DMS79 treated with DMSO at 0.1 percent for 48 hours (cell line): Measurements from ENCODE around the gene CPHXL2.

Source experiments
- DNase-seq: peaks from one replicate; lab custom pipeline; 2025; lab: John Stamatoyannopoulos, UW

CPHXL2 gene

DNA sequence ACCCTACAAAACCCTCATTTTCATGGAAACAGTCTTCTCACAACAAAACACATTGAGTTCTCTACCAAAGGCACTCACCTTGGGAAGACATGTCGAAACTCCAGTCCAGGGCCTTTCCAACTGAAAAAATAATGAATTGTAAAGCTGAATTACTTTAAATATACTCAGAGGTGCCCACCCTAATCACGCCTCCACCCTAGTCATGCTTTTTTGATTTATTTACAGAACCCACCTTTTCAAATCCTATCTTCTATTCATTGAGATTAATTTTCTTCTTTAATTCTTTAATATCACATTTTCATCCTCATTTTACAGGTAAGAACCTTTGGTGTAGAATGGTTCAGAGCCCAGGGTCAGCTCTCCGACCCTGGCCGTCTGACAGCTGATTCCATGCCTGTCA lies at the start of gene CPHXL2:
Gene CPHXL2, minus strand, starts transcription at position 101 of the 400 bp plus-strand sequence. Its CDS starts 10 bp downstream, at position 91.
- DNase-seq: no peak

DNA sequence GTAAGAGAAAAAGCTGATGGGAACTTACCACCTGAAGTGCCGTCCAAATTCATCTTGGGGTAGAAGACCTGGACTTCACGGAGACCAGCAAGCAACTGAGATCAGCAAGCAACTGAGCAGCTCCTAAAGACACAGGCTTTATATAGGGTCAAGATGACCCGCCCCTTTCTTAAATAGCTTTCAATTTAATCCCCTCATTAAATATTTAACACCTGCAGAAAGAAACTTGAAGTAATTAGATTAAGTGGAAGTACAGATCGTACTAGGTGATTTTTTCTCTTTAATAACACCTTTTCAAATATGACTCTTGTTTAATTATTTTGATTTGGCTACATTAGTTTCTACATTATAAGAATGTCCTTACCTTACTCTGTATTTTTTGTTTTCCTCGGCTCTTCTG lies 49.6 kb upstream of the CPHXL2 start, which contains the start of gene CPHXL:
Gene CPHXL, minus strand, starts transcription at position 101 of the 400 bp plus-strand sequence. Its CDS starts 48 bp downstream, at position 53.
- no peak for DNase-seq

DNA sequence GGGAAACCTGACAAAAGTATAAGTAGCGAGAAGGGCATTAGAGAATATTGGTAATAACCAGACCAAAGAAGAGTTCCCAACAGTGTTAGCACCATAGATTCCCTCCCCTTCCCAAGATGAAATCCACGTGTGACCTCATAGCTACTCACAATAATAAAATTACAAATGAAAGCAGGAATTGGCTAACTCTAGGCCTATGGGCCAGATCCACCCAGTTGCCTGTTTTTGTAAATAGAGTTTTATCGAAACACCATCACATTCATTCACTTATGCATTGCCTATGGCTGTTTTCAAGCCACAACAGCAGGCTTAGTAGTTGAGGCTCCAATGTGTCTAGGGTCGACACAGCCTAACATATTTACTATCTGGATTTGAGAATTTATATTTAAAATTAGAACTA lies 41.6 kb upstream of the CPHXL2 start:
- no peak for DNase-seq

DNA sequence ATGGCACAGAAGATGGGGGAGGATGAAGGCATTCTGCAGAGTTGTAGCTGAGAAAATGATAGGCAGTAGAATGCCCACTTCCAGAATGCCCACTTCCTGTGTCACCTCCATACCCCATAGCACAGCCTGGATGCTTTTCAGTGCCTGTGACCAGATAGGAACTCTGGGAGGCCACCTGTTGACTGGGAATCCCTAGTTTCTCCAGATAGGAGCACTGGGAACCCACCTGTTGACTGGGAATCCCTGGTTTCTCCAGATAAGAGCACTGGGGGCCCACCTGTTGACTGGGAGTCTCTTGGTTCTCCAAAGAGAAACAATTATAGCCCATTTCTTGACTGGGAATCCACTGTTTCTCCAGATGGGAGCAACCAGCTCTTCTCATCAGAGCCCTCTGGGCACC lies 37.9 kb upstream of the CPHXL2 start:
- no peak for DNase-seq

DNA sequence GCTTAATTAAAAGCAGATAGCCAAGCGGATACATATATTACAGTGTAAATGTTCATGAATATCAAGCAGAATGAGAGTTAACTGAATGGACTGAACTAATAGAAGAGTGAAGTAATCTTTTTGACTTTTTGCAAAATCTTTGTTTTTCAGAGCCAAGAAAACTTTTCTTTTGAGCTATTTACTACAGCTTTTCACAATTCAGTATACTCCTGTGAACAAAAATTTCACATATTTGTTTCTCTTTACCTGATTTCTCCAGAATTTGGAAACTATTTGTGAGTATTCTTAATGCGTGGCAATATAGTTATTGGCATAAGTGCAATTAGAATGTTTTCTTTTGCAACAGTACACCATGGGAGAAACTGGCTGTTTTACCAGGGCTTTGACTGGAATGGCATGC lies 33.5 kb upstream of the CPHXL2 start:
- no peak for DNase-seq

DNA sequence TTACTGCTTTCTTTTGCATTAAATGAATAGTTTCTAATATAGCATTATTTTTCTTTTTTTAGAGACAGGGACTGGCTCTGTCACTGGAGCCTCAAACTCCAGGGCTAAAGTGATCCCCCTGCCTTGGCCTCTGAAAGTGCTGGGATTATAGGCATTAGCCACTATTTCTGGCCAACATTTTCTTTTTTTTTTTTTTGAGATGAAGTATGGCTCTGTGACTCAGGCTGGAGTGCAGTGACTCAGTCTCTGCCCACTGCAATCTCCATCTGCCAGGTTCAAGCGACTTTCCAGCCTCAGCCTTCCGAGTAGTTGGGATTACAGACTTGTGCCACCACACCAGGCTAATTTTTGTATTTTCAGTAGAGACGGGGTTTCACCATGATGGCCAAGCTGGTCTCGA lies 26.5 kb upstream of the CPHXL2 start:
- no peak for DNase-seq

DNA sequence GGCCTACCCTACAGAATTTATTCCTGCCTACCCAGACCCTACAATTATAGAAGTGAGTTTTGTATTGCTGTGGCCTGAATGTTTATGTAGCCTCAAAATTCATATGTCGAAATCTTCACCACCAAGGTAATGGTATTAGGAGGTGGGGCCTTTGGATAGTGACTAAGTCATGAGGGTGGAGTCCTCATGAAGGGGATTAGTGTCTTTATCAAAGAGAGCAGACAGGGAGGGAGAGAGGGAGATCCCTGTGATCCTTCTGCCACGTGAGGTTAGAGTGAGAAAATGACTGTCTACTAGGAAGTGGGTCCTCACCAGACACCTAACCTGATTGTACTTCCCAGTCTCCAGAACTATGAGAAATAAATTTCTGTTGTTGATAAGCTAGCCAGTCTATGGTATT lies 25.4 kb upstream of the CPHXL2 start:
- no peak for DNase-seq

DNA sequence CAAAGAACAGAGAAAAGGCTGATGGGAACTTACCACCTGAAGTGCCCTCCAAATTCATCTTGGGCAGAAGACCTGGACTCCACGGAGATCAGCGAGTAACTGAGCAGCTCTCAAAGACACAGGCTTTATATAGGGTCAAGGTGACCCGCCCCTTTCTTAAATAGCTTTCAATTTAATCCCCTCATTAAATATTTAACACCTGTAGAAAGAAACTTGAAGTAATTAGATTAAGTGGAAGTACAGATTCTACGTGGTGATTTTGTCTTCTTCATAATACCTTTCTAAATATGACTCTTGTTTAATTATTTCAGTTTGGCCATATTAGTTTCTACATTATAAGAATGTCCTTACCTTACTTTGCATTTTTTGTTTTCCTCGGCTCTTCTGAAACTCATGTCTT lies 24.6 kb upstream of the CPHXL2 start, which contains the start of gene DUXB:
Gene DUXB, minus strand, starts transcription at position 101 of the 400 bp plus-strand sequence. Its CDS starts 43 bp downstream, at position 58.
- no peak for DNase-seq

DNA sequence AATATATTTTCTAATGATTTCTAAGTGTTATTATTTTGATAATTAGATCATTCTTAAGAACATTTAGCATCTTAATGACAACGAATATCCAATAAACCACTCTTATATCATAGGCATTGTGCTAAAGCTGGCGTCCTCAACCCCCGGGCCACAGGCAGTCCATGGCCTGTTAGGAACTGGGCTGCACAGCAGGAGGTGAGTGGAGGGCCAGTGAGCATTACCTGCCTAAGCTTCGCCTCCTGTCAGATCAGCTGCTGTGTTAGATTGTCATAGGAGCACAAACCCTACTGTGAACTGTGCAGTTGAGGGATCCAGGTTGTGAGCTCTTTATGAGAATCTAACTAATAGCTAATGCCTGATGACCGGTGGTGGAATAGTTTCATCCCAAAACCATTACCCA lies 20.8 kb upstream of the CPHXL2 start:
- DNase-seq: no peak

DNA sequence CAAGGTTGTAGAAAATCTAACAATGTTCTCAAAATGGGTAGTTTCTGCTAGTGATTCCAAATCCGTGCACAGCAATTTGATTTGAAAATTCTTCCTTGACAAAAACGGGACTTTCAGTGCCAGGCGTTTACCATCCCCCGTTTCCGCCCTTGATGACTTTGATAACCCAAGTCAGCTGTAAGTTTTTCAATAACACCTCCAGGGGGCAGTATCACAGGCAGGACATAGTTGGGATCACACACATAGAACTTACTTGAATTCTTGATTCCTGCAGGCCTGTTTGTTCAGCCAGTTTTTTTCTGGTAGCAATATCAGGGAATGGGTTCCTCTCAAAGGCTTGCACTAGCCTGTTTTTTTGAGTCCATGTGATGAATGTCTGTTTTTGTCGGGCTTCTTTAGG lies 18.9 kb upstream of the CPHXL2 start:
- DNase-seq: no peak

DNA sequence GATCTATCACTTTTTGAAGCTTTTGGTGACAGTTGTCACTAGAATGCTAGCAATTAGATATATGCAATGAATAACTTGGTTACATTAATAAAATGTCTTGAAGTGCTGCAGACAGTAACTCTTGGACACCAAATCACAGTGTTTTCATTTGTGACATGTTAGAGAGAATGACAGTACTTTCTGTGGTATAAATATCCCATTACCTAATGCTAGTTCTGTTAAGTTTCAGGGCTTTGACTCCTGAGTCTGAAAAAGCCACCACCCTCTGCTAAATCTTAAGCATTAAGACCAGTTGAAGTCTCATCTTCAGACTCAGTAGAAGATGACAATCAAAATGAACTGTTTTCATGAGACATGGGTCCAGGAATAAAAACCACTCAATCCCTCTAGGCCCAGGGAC lies 10.6 kb upstream of the CPHXL2 start:
- no peak for DNase-seq

DNA sequence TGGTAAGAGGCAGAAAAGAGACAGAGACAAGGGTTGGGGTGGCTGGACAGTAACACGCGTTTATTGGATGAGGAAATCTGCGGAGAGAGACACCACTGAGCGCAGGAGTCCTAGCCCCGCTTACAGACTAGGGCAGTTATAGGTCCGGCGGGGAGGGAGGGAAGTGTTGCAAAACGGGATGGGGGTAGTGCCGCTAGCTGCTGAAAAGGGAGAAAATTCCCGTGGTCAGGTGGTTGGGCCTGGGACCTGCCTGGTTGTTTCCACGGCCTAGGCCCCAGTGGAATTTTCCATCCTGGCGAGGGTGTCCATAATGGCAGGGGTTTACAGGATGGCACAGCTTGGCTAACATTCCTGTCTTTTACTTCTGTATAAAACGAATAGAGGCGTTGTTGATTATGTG lies 5.5 kb upstream of the CPHXL2 start:
- DNase-seq: no peak

DNA sequence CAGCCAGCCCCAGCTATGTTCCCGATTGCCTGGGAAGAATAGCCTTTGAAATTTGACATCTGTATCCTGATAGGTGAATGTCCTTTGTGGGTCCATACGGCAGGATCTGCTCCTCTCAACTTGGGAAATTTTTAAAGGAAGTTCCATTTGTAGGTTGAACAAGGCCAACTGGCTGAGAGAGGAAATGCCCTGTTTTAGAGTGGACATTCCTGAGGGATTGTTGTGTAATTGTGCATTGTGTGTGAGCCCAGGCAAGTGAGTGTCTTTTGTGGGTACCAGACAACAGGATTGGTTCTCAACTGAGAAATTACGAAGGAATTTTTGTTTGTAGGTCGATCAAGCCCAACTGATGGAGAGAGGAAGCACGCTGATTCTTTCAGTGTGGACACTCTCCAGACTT lies 2.6 kb upstream of the CPHXL2 start:
- DNase-seq: no peak

DNA sequence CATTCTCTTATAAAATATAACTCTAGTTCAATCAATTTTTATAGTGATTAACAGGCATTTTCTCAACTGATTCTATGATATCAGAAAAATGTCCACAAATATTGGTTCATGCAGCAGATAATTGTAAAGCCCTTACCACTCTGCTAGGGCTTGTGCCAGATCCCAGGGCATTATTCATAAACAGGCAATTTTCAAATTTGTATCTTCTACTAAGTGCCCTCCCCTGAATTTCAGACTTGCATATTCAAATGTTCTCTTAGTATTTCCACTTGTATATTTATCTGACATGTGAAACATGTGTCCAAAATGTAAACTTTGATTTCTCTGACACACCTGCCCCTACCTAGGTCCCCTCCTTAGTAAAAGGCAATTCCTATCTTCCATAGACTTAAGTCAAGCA lies 9.3 kb downstream of the CPHXL2 start:
- DNase-seq: no peak

DNA sequence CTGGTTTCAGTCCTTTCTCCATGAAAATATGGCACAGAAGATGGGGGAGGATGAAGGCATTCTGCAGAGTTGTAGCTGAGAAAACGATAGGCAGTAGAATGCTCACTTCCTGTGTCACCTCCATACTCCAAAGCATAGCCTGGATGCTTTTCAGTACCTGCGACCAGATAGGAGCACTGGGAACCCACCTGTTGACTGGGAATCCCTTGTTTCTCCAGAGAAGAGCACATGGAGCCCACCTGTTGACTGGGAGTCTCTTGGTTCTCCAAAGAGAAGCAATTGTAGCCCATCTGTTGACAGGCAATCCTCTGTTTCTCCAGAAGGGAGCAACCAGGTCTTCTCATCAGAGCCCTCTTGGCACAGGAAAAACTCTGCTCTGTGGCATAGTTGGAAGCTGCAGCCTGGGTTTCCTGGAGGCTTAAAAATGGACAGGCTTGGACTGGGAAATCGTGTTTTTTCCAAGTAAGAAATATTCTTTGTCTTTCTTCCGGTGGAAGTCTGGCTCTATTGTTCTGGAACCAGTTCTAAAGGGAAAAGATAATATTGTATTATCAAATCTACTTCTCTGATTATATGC lies 16.0 kb downstream of the CPHXL2 start:
- no peak for DNase-seq

DNA sequence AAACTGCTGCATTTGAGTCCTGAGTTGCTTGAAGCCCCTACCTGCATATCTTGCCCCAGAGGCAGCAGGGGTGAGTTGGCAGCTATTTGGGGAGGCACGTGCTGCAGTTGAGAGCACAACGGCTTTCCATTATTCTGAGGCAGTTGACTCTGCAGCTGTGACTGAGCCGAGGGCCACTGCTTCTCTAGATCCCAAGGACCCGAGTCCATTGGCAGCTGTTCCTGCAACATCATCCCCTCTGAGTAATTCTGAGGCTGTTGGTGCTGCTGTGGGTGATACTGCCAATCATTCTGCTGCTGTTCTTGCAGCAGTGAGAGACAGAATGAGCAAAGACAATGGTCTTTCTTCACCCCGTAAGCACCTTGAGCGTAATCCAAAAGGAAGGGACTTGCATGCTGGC lies 16.5 kb downstream of the CPHXL2 start:
- DNase-seq: no peak

DNA sequence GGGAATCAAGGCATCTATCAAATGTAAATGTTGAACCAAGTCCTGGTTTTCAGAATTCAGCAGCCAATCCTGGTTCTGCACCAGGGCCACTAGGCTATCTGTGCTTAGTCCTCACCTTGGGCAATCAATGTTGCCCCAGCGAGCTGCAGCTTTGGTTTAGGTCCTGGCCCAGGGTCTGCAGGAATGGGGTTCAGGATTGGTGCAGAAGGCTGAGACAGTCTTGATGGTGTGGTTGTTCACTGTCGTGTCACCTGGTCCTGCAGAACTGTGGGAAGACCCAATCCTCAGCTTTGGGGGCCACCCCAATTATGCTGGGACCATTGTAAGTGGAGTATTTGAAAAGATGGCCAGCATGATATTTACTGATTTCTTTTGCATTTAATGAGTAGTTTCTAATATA lies 18.6 kb downstream of the CPHXL2 start:
- DNase-seq: no peak

DNA sequence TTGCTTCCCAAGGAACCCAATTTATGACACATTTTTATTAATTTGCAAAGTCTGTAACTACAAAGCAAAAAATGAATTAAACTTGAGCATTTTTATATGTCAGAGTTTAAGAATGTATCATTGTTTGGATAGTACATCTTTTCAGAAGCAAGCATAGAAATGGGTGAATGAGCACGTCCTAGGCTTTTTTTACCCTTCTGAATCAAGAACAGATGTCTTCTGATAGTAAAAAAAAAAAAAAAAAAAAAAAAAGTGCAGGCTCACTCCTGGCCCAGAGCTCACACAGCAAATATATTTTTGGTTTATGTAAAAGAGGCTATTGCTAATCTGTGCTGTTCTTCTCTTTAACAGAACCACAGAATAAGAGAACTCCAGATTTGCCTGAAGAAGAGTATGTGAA lies 22.9 kb downstream of the CPHXL2 start:
- DNase-seq: no peak

DNA sequence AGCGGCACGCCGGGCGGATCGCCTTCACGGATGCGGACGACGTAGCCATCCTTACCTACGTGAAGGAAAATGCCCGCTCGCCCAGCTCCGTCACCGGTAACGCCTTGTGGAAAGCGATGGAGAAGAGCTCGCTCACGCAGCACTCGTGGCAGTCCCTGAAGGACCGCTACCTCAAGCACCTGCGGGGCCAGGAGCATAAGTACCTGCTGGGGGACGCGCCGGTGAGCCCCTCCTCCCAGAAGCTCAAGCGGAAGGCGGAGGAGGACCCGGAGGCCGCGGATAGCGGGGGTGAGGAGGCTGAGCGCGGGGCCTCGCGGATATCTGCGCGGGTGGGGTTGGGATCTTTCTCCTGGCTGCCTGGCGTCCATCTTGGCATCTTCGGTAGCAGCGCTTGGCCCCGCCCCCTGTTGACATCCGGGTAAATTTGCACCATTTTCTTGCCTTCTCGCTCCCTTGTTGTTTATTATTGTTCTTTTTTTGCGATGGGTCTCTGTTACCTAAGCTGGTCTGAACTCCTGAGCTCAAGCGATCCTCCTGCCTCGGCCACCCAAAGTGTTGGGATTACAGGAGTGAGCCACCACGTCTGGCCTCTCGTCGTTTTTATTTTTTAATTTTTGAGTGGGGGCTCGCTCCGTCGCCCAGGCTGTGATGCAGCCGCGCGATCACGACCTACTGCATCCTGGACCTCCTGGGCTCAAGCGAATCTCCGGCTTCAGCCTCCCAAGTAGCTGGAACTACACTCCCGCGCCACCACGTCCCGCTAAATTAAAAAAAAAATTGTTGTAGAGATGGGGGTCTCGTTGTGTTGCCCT lies 28.3 kb downstream of the CPHXL2 start:
- DNase-seq: peak; percentile 40

DNA sequence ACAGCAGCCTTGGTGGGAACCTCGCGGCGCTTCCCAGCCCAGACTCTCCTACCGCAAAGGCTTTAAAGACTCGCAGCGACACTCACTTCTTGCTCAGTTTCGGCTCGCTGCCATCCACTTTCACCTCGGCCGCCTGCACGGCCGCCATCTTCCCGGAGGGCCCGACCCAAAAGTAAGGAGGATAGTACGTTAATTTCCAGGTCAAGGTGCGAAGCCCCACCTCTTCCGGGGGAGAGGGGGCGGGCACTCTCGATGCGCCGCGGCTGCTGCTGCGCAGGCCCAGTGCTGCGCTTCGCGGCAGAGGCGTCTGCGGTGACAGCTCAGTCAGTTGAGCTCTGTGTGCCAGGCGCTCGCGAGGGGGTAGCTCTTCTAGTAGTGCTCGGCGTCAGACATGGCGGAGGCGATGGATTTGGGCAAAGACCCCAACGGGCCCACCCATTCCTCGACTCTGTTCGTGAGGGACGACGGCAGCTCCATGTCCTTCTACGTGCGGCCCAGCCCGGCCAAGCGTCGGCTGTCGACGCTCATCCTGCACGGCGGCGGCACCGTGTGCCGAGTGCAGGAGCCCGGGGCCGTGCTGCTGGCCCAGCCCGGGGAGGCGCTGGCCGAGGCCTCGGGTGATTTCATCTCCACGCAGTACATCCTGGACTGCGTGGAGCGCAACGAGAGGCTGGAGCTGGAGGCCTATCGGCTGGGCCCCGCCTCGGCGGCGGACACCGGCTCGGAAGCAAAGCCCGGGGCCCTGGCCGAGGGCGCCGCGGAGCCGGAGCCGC lies 29.1 kb downstream of the CPHXL2 start, which contains the start of the genes KARS1 and TERF2IP:
Gene KARS1, minus strand, starts transcription at position 174 of the 773 bp plus-strand sequence. Its CDS starts 26 bp downstream, at position 148.
Gene TERF2IP, plus strand, starts transcription at position 282 of the 773 bp plus-strand sequence. Its CDS starts 110 bp downstream, at position 392.
- DNase-seq: peak; percentile 55

DNA sequence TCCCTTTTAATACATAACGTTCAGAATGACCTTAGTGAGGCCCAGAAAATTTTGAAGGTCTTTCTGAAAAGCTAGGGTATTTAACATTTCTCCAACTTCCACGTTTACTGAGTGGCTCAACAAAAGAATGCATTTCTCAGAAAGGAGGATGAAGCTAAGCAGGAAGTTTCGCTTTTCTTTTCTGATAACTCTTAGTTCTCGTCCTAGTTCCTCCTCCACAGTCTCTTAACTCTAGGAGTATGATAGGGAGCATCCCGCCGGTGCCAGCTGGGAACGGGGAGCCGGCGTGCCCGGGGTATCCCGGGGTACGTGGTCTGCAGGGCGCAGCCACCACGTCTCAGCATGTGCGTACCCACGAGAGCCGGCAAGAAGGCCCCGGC lies 29.7 kb downstream of the CPHXL2 start:
- no peak for DNase-seq

DNA sequence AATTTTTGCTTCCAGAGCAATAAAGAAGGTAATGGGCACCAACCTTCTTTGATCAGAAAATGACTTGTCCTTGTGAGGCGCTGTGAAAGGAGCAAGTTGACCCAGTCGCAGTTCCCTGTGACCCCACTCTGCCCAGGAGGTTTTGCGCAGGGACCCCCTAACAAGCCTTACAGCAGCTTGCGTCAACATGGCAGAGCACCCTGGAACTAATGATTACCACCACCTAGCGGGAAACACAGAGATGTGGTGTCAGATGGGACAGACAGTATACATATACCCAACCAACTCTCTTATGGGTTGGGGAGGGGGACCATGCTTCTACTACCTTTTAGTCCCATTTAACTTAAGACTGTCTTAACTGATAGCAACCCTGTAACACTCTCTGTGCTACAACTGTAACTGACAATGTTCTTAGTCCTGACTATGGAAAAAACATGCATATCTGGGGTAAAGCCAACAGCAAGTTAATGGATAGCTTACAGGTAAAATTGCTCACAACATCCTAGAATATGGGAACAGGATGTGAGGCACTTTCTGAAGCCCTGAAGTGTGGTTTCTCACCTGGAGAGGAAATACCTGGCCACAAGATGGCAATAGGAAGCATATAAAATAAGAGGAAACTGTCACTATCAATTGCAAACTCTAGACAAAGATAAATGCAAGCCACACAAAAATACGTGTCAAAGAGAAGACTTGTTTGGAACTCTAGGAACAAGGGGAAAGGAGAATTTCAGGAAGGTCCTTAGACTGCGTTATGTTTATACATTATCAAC lies 32.4 kb downstream of the CPHXL2 start:
- no peak for DNase-seq
